ENCODE data around the gene BDNF.

DNA sequence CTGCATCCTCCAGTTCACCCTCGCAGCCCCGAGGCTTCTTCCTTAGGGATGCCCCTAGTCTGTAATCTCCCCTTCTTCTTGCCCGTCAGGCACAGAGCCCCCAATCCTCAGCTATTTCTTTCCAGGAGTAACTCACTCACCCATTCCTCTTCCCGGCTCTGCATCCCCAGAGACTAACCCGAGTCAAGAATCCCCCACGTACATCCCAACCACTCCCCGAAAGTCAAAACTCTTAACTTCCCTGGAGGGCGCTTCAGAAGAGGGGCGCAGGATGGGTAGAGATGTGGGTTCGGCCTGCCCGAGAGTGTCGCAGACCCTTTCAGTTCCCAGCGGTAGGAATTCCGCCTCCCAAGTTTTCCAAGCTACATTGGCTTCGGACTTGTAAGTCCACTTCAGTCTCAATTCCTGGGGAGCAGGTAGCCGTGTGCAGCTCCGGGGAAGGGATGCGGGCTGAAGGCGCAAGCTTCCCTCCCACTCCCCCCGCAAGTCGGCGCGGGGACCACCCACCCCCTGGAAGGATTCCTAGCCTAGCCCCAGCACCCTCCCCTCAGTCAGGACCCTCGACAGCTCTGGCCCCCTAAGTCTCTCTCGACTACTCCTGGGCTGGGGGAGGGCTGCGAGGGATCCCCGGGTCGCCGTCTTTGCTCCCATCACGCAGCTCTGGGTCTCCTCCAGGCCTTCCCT lies 871 bp downstream of the BDNF start:
- TF ChIP-seq, protein P1, sequence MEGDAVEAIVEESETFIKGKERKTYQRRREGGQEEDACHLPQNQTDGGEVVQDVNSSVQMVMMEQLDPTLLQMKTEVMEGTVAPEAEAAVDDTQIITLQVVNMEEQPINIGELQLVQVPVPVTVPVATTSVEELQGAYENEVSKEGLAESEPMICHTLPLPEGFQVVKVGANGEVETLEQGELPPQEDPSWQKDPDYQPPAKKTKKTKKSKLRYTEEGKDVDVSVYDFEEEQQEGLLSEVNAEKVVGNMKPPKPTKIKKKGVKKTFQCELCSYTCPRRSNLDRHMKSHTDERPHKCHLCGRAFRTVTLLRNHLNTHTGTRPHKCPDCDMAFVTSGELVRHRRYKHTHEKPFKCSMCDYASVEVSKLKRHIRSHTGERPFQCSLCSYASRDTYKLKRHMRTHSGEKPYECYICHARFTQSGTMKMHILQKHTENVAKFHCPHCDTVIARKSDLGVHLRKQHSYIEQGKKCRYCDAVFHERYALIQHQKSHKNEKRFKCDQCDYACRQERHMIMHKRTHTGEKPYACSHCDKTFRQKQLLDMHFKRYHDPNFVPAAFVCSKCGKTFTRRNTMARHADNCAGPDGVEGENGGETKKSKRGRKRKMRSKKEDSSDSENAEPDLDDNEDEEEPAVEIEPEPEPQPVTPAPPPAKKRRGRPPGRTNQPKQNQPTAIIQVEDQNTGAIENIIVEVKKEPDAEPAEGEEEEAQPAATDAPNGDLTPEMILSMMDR (conservative IDR thresholded peaks at IDR 0.05; ENCODE audit: low read length): no peak; the same call in 1 of the 2 replicates
- TF ChIP-seq EZH2phosphoT487 (IDR thresholded peaks at IDR 0.05; ENCODE audit: borderline replicate concordance, low read depth, low read length): no peak

All from OCI-LY7 (cell line).